Measurements from ENCODE around the gene TNF.

The TNF gene

DNA sequence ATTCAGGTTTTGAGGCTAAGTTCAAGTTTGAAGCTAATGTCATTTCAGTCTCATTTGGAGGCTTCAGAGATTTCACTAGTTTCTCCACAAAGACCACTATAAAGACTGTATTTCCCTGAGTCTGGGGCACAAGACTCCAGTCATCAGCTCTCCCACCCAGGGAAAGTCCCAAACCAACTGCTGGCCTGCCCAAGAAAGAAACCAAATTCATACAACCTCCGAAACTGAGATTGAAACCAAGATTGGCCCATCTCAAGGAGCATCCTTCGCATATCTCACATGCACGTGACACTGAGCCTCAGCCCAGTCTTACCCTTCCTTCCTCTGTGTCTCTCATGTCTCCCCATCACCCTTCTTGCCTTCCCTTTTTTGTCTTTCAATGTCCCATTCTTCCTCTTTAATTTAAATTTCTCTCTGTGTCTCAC is 6.8 kb upstream of the TNF start:
- Histone ChIP-seq H3K9me3 (ENCODE audit: insufficient read depth, low read depth, low read length) (no peaks in the 10 kb centered on the region), H3F3A (ENCODE audit: low read depth) (0 out of 2 replicates have a peak, but pooled peaks cover 3% of the 10 kb centered on the region), H4K20me1 (ENCODE audit: insufficient read depth, low read length, poor library complexity, severe bottlenecking) (no peaks in the 10 kb centered on the region), H3K4me2 (ENCODE audit: low read depth, low read length, poor library complexity, severe bottlenecking) (no peak overlapping the region), H3K4me3 (ENCODE audit: low read length, poor library complexity, severe bottlenecking) (no peak overlapping the region), H3K27me3 (ENCODE audit: insufficient read depth, low read length, poor library complexity, severe bottlenecking) (no peaks in the 10 kb centered on the region), H3K36me3 (ENCODE audit: insufficient read depth, low read length) (no peaks in the 10 kb centered on the region), H3K79me2 (ENCODE audit: insufficient read depth, low read length) (no peaks in the 10 kb centered on the region), H2AFZ (ENCODE audit: low read length) (no peak overlapping the region), H3K9ac (ENCODE audit: low read depth, low read length, poor library complexity, severe bottlenecking) (no peak overlapping the region), H3K4me1 (ENCODE audit: insufficient read depth, low read length, poor library complexity, severe bottlenecking) (peaks cover 62% of the 10 kb centered on the region), H3K9me2 (replicated peaks; ENCODE audit: low read depth, low read length) (no peaks in the 10 kb centered on the region)
- TF ChIP-seq, protein P1, sequence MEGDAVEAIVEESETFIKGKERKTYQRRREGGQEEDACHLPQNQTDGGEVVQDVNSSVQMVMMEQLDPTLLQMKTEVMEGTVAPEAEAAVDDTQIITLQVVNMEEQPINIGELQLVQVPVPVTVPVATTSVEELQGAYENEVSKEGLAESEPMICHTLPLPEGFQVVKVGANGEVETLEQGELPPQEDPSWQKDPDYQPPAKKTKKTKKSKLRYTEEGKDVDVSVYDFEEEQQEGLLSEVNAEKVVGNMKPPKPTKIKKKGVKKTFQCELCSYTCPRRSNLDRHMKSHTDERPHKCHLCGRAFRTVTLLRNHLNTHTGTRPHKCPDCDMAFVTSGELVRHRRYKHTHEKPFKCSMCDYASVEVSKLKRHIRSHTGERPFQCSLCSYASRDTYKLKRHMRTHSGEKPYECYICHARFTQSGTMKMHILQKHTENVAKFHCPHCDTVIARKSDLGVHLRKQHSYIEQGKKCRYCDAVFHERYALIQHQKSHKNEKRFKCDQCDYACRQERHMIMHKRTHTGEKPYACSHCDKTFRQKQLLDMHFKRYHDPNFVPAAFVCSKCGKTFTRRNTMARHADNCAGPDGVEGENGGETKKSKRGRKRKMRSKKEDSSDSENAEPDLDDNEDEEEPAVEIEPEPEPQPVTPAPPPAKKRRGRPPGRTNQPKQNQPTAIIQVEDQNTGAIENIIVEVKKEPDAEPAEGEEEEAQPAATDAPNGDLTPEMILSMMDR (conservative IDR thresholded peaks at IDR 0.05; ENCODE audit: low read length), result no peak
- no peak for TF ChIP-seq EZH2phosphoT487 (IDR thresholded peaks at IDR 0.05; ENCODE audit: borderline replicate concordance)

DNA sequence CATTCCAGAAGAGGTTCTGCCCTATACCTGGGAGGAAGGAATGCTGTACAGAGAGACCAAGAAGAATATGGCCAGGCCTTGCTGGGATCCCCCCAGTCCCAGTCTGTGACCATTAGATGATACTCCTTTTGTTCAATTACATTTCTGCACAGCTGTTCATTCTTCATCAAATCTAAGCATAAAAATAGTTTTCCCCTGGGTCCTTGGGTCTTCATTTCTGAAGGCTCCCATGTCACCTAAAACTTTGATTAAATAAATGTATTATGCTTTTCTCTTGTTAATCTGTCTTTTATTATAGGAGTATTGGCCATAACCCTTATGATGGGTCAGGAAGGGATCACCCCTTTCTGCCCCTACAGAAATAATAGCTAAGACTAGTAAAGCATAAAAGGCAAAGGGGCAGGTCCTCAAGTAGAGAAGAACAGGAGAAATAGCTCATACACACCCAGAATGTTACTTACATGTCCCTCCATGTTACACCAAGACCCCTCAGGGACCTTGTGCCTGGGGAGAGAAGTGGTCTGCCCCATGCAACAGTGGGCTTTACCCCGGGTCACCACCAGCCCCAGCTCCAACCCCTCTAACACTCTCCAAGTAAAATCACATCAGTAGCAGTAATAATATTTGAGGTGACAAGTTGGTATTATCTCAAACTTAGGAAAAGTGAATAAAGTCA is 5.4 kb upstream of the TNF start:
- H4K20me1 ChIP-seq (ENCODE audit: insufficient read depth, low read length, poor library complexity, severe bottlenecking), result no peaks in the 10 kb centered on the region
- no peak for TF ChIP-seq EZH2phosphoT487 (IDR thresholded peaks at IDR 0.05; ENCODE audit: borderline replicate concordance)
- TF ChIP-seq, protein P1 (conservative IDR thresholded peaks at IDR 0.05; ENCODE audit: low read length), result no peak
- H3K9me3 ChIP-seq (ENCODE audit: insufficient read depth, low read depth, low read length), result no peaks in the 10 kb centered on the region
- H3K27me3 ChIP-seq (ENCODE audit: insufficient read depth, low read length, poor library complexity, severe bottlenecking), result no peaks in the 10 kb centered on the region
- no peak overlapping the region for H3K4me3 ChIP-seq (ENCODE audit: low read length, poor library complexity, severe bottlenecking)
- H3K36me3 ChIP-seq (ENCODE audit: insufficient read depth, low read length), result no peaks in the 10 kb centered on the region
- H3K9ac ChIP-seq (ENCODE audit: low read depth, low read length, poor library complexity, severe bottlenecking), result no peak overlapping the region
- H3K79me2 ChIP-seq (ENCODE audit: insufficient read depth, low read length), result no peaks in the 10 kb centered on the region
- peaks cover 67% of the 10 kb centered on the region for H3K4me1 ChIP-seq (ENCODE audit: insufficient read depth, low read length, poor library complexity, severe bottlenecking)
- H3F3A ChIP-seq (ENCODE audit: low read depth), result 0 out of 2 replicates have a peak, but pooled peaks cover 3% of the 10 kb centered on the region
- H2AFZ ChIP-seq (ENCODE audit: low read length), result no peak overlapping the region
- H3K4me2 ChIP-seq (ENCODE audit: low read depth, low read length, poor library complexity, severe bottlenecking), result no peak overlapping the region
- H3K9me2 ChIP-seq (replicated peaks; ENCODE audit: low read depth, low read length), result no peaks in the 10 kb centered on the region

DNA sequence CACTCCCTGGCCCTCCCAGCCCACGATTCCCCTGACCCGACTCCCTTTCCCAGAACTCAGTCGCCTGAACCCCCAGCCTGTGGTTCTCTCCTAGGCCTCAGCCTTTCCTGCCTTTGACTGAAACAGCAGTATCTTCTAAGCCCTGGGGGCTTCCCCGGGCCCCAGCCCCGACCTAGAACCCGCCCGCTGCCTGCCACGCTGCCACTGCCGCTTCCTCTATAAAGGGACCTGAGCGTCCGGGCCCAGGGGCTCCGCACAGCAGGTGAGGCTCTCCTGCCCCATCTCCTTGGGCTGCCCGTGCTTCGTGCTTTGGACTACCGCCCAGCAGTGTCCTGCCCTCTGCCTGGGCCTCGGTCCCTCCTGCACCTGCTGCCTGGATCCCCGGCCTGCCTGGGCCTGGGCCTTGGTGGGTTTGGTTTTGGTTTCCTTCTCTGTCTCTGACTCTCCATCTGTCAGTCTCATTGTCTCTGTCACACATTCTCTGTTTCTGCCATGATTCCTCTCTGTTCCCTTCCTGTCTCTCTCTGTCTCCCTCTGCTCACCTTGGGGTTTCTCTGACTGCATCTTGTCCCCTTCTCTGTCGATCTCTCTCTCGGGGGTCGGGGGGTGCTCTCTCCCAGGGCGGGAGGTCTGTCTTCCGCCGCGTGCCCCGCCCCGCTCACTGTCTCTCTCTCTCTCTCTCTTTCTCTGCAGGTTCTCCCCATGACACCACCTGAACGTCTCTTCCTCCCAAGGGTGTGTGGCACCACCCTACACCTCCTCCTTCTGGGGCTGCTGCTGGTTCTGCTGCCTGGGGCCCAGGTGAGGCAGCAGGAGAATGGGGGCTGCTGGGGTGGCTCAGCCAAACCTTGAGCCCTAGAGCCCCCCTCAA is 3.1 kb upstream of the TNF start, which contains the start of gene LTA:
TSS of gene LTA (plus strand) at position 249 of the 871 bp plus-strand sequence. CDS start at position 703, 454 bp downstream.
- no peak within 1 kb of the TSS for H3K4me3 ChIP-seq (ENCODE audit: low read length, poor library complexity, severe bottlenecking)
- no peaks in the 10 kb centered on the region for H3K79me2 ChIP-seq (ENCODE audit: insufficient read depth, low read length)
- H2AFZ ChIP-seq (ENCODE audit: low read length), result no peak within 1 kb of the TSS; the same call in 1 of the 2 replicates

More for the DNA sequence above, 3.1 kb upstream of the TNF start, which contains the start of gene LTA:
- H3K4me1 ChIP-seq (ENCODE audit: insufficient read depth, low read length, poor library complexity, severe bottlenecking), result peaks cover 86% of the 10 kb centered on the region
- H3K4me2 ChIP-seq (ENCODE audit: low read depth, low read length, poor library complexity, severe bottlenecking), result peak within 1 kb of the TSS; percentile 15
- no peaks in the 10 kb centered on the region for H3K36me3 ChIP-seq (ENCODE audit: insufficient read depth, low read length)
- H3K9me3 ChIP-seq (ENCODE audit: insufficient read depth, low read depth, low read length), result no peaks in the 10 kb centered on the region
- H3K9me2 ChIP-seq (replicated peaks; ENCODE audit: low read depth, low read length), result no peaks in the 10 kb centered on the region
- no peaks in the 10 kb centered on the region for H3K27me3 ChIP-seq (ENCODE audit: insufficient read depth, low read length, poor library complexity, severe bottlenecking)
- H3K9ac ChIP-seq (ENCODE audit: low read depth, low read length, poor library complexity, severe bottlenecking), result no peak within 1 kb of the TSS
- 0 out of 2 replicates have a peak, but pooled peaks cover 3% of the 10 kb centered on the region for H3F3A ChIP-seq (ENCODE audit: low read depth)
- TF ChIP-seq EZH2phosphoT487 (IDR thresholded peaks at IDR 0.05; ENCODE audit: borderline replicate concordance), result no peak
- TF ChIP-seq, protein P1 (conservative IDR thresholded peaks at IDR 0.05; ENCODE audit: low read length), result no peak
- no peaks in the 10 kb centered on the region for H4K20me1 ChIP-seq (ENCODE audit: insufficient read depth, low read length, poor library complexity, severe bottlenecking)

Data from Loucy (cell line).